HL-60/S4 treated with retinoic acid at 250 ng/mL for 4 days and 3 days (cell line): Measurements from ENCODE around the gene XKR7.

Experiments used
- in situ Hi-C: fragments of 300-500 bp; cut with MboI; formaldehyde crosslinking; loops from 2 replicates; pipeline ENCODE4 v1.7.0; 2022; ENCODE audit warnings: low sequenced_read_pairs

XKR7 gene

DNA sequence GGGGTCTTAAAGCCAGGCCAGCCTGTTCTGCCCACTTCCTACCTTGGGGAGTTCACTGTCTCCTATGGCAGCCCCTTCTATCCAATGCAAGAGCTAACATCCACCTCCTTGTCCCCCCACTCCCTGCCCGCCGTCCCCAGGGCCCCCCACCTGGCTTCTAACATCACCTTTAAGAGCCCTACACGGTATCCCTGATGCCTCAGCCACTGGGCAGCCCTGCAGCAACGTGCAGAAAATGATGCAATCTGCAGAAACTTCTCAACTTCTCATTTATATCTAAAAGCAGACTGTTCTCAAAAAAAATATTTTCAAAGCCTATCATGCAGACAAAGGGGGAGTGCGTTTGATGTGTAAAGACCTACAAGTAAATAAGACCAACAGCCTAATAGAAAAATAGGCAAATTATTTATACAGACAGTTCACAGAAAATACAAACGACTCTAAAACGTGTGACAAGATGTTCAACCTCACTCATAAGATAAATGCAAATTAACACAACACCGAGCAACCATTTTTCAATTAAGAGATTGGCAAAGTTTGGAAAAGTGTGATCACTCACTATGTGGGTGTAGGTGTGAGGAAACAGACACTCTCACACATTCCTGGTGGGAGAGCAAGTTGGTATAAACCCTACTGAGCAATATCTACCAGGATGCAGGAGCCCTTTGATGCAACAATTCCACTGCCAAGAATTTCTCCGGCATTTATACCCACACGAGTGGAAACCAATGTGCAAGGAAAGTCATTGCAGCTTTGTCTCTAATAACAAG lies 69.0 kb downstream of the XKR7 start:
- in situ Hi-C loops: no loop called here

DNA sequence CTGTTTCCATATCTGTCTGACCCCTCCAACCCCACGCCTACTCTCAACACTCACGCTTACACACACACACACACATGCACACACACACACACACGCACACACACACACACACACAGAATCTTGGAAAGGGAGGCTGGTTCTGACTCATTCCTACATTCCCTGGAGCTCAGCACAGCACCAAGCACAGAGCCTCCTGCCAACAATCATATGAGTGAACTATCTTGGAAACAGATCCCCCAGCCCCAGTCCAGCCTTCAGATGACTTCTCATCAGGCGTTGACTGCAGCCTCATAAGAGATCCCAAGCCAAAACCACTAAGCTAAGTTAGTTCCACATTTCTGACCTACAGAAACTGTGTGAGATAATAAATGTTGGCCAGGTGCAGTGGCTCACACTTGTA lies 70.0 kb downstream of the XKR7 start:
- in situ Hi-C loops: no loop called here

DNA sequence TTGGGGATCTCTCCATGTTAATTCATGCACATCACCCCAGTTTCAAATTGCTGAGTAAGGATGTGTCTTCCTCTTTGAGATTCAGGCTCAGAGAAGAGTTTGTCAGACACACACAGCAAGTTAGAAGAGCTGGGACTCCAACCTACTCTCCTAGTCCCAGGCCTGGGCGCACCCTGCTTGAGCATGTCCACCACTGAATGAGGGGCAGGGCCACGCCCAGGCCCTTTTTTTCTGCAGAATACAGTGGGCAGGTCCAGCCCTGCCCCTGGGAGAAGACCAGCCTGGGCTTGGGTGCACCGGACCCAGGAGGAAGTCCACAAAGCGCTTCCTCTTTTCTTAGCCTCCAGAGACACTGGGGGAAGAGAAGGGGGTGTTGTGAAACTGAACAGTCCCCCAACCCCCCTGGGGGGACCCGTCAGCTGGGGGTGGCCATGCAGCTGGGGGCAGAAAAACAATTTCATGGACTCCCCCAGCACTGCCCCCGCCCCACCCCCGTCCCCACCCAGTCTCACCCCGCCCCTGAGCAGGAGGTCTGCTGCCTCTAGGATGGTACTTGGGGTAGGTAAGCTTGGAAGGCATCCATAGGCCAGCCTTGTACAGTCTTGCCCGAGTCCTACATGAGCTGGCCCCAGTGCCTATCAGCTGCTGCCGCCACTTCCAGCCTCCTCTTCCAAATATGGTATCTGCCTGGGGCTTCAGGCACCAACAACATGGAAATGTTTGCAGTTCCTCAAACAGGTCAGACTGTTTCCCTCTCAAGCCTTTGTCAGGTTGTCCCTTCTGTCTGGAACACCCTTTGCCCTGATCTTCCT lies 72.4 kb downstream of the XKR7 start:
- in situ Hi-C loops: no loop called here

DNA sequence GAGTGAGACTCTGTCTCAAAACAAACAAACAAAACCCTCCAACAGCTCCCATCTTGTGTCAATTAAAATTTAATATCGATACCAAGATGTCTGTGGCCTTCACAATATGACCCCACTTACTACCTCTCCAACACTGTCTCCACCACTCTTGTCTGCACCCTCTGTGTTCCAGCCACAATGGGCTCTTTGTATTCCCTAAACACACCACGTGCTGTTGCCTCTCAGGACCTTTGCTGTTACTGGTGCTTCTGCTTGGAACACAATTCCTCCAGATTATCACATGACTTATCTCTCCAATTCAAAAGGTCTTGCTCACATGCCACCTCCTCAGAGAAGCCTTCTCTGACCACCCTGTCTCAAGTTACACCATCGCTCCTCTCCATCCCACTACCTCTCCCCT lies 78.0 kb downstream of the XKR7 start:
- in situ Hi-C loops: no loop called here

DNA sequence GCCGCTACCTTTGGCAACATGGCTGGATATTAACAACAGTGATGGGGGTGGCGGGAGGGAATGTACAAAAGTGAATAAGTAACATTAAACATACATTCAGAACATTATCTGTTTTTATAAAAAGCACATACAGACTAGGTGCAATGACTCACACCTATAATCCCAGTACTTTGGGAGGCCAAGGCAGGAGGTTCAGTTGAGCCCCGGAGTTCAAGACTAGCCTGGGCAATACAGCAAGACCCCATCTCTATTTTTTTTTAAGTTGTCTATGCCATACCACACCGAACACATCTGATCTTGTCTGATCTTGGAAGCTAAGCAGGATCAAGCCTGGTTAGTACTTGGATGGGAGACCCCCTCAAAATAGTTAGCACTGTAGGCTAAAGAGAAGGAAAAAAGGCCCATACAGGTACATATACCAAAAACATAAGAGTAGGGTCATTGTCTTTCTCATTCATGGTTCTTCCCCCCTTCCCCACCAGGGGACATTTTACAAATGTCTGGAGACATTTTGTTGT lies 82.4 kb downstream of the XKR7 start:
- in situ Hi-C loops: no loop called here

DNA sequence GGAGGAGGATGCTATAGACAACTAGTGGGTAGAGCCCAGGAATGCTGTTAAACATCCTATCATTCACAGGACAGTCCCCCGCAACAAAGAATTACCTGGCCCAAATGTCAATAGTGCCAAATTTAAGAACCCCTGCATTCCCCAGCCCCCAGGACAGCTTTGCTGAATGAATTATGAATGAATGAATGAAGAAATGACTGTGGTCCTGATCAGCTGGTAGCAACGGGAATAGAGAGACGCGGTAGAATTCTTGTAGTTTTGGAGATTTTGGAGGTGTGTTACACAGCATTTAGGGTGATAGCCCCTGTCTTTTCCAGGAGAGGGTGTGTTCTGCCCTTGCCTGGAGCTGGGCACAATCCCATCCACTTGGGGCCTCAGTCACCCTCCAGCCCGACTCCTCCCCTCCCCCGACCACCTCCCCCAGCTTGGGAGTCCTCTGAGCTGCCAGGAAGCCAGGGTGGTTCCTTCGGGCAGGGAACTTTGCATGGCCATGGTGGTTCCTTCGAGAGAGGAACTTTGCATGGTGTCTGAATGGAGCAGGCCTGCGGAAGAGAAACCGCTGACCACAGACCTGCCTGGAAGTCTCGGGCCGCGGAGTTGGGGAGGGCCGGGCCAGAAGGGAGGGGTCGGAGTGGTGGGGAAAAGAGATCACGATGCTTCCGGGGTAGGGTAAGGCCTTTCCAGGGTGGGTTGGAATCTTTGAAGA lies 83.1 kb downstream of the XKR7 start:
- in situ Hi-C loops: no loop called here

DNA sequence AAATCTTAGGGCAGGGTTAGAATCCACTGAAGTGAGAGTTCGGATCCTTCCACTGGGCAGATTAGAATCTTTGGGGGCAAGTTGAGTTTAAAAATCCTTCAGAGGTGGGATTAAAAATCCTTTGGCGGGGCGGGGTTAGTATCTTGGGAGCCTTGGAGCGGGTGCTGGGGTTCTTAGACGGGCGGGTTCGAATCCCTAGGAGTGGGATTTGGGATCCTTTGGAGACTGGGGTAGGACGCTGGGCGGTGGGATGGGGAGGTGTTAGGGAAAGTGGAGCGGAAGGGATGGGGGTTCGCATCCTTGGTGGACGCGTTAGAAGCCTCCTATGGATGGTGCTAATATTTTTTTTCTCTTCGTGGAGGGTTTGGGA lies 83.8 kb downstream of the XKR7 start:
- in situ Hi-C loops: no loop called here

DNA sequence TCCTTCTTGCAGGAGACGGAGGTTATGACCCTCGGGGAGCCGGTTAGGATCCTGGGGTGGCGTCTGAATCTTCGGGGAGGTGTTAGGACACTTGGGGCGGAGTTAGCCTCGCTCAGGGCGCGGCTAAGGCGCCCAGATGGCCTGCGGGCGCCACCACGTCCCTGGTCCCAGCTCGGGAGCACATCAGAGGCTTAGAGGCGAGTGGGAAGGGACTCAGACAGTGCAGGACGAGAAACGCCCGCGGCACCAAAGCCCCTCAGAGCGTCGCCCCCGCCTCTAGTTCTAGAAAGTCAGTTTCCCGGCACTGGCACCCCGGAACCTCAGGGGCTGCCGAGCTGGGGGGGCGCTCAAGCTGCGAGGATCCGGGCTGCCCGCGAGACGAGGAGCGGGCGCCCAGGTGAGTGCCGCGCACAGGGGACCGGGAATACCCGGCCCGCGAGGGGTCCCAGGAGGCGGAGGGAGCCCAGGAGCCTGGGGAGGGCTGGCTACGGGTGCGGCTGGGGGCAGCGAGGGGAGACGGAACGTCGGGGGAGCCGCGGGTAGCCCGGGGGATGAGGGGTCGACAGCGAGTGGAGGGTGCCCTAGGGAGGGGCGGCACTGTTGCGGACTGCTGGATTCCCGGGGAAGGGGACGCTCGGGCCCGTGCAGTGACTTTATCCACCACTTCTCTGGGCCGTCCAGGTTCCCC lies 84.3 kb downstream of the XKR7 start, which contains the start of gene HCK:
Gene HCK (plus strand): TSS at position 153 of the 688 bp plus-strand sequence.
- in situ Hi-C loops: no loop called here

DNA sequence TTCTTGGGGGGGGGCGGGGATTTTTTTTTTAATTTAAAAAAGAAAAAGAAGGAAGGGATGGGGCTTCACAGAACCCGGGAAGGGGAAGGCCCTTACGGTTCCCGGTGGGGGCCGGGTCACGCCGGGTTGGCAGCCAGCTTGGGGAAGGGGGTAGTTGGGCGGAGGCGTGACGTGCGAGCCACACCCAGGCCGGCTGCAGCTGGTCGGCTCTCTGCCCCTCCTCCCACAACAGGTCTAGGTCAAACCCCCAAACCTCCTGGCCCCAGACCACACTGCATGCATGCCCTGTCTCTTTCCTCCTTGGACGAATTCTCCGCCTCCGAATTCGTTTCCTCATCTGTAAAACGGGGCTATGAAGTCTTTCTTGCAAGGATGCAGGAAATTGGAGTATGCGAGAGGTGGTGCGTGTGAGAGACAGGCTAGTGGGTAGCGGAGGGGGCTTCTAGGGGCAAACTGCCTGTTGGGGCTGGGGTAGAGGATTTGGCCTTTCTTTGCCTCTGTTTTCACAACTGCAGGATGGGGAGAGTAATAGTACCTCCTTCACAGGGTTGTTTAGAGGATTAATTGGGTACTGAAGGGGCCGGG lies 84.9 kb downstream of the XKR7 start:
- in situ Hi-C loops: no loop called here
